Endodermal cell (in vitro differentiated cells): ENCODE results near the gene HLCS. TPM values are rescaled to one million over a fixed set of nuclear protein-coding genes. Genes with fewer than 3 reads are reported as not detected.

Experiments
- DNase-seq: peaks from one replicate; pipeline ENCODE4 v3.0.0-alpha.2; 2017
- H3K27ac ChIP-seq: 2 replicates; pipeline ENCODE4 v1.5.1; 2013; ENCODE audit warnings: mild to moderate bottlenecking, low read depth, low read length, moderate library complexity
- H3K27me3 ChIP-seq: 2 replicates; pipeline ENCODE4 v1.6.1; 2013; ENCODE audit warnings: mild to moderate bottlenecking, low read length, moderate library complexity; ENCODE audit not compliant: insufficient read depth, control insufficient read depth, poor library complexity, severe bottlenecking
- H3K36me3 ChIP-seq: 2 replicates; pipeline ENCODE4 v1.7.0; 2013; ENCODE audit warnings: mild to moderate bottlenecking, low read length, moderate library complexity; ENCODE audit not compliant: control insufficient read depth, insufficient read depth
- H3K4me1 ChIP-seq: one replicate; pipeline ENCODE4 v1.7.0; 2013; ENCODE audit warnings: low read length; ENCODE audit not compliant: control insufficient read depth, insufficient read depth
- H3K4me3 ChIP-seq: 2 replicates; pipeline ENCODE4 v1.5.1; 2013; ENCODE audit warnings: mild to moderate bottlenecking, low read length, moderate library complexity
- H3K9ac ChIP-seq: 2 replicates; pipeline ENCODE4 v1.6.1; 2013; ENCODE audit warnings: mild to moderate bottlenecking, low read length, moderate library complexity; ENCODE audit not compliant: poor library complexity, severe bottlenecking; ENCODE audit errors: extremely low read depth
- H3K9me3 ChIP-seq: 2 replicates; pipeline ENCODE4 v1.6.1; 2013; ENCODE audit warnings: mild to moderate bottlenecking, low read length, moderate library complexity; ENCODE audit not compliant: control insufficient read depth
- H3K27ac Mint-ChIP-seq: 2 replicates; pipeline ENCODE4 v1.8.0; 2020; ENCODE audit warnings: mixed read lengths
- H3K27me3 Mint-ChIP-seq: 2 replicates; pipeline ENCODE4 v1.8.0; 2021; ENCODE audit warnings: mild to moderate bottlenecking, mixed read lengths; ENCODE audit not compliant: insufficient read depth
- H3K36me3 Mint-ChIP-seq: 2 replicates; pipeline ENCODE4 v1.8.0; 2020; ENCODE audit warnings: low read depth, mixed read lengths
- H3K4me1 Mint-ChIP-seq: 2 replicates; pipeline ENCODE4 v1.8.0; 2020; ENCODE audit warnings: mixed read lengths
- H3K4me3 Mint-ChIP-seq: 2 replicates; pipeline ENCODE4 v1.8.0; 2020; ENCODE audit warnings: mild to moderate bottlenecking, moderate library complexity, mixed read lengths
- H3K9me3 Mint-ChIP-seq: 2 replicates; pipeline ENCODE4 v1.8.0; 2020; ENCODE audit warnings: mild to moderate bottlenecking, mixed read lengths
- CTCF ChIP-seq: fragments of 200-600 bp; sonication (generic); conservative IDR thresholded peaks from 2 replicates; pipeline ENCODE4 v1.5.0; 2021; ENCODE audit warnings: antibody characterized with exemption, mild to moderate bottlenecking
- WGBS, 2 experiments: methylation state at CpG; one replicate each; pipeline versions ENCODE4 v1.1.5 to v1.1.7; 2013; ENCODE audit warnings: missing lambda C conversion rate in 2 of 2, mixed read lengths in 1 of 2; ENCODE audit not compliant: insufficient coverage in 1 of 2, insufficient read length in 1 of 2; 5-methylcytosine and 5-hydroxymethylcytosine counted together
- total RNA-seq, 2 donors: library from RNA; stranded (reverse); fragmentation: NEBNext Ultra II Directional in 1 of 2; extraction: Animal tissue kit (Norgen Biotek cat#: 25700) in 1 of 2; gene quantifications; 2 replicates in 1 of 2; 3 replicates in 1 of 2; pipeline ENCODE4 v1.2.1, GENCODE V29; 2021

Gene HLCS
- total RNA-seq, 2 donors from 2014 or later, result 25.0 to 30.1 TPM

- peaks cover 14% of the 10 kb centered on the region for H3K9me3 ChIP-seq
- Mint-ChIP-seq H3K27me3 (no peaks in the 10 kb centered on the region), H3K36me3 (peaks cover 4% of the 10 kb centered on the region), H3K4me3 (no peak overlapping the region), H3K4me1 (peaks cover 1% of the 10 kb centered on the region), H3K9me3 (peaks cover 11% of the 10 kb centered on the region), H3K27ac (no peak overlapping the region)
- WGBS, 2 experiments, result 90 to 94% methylated on average over 9 to 13 of the region's 13 CpGs
- no peaks in the 10 kb centered on the region for H3K27me3 ChIP-seq
- H3K27ac ChIP-seq, result no peak overlapping the region
- H3K9ac ChIP-seq, result no peak overlapping the region
- DNase-seq, result no peak
- H3K4me1 ChIP-seq, result no peaks in the 10 kb centered on the region
- no peak for TF ChIP-seq CTCF
- H3K36me3 ChIP-seq, result no peaks in the 10 kb centered on the region
- H3K4me3 ChIP-seq, result no peak overlapping the region
These were observed 163.3 kb downstream of the HLCS start for GRCh38 chr21:36803051-36803645.

DNA sequence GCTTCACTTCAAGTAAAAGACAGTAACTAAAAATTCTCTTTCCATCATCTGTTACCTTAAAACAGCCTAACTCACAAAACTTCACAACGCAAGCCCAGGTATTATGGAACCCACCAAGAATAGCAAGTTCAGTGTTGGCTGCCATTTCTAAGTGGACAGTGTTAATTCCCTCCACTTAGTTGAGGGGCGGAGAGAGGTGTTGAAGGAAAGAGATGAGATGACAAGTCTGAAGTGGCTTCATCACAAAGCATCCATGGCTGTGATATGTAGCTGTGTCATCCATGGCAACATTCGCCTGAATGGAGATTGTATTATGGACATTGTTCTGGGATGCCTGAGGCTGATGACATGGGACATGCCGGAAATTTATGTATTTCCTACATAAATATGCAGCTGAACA lies 165.7 kb downstream of the HLCS start:
- no peaks in the 10 kb centered on the region for H3K27me3 ChIP-seq
- H3K4me3 Mint-ChIP-seq, result no peak overlapping the region
- H3K27me3 Mint-ChIP-seq, result no peaks in the 10 kb centered on the region
- H3K36me3 ChIP-seq, result no peaks in the 10 kb centered on the region
- H3K27ac ChIP-seq, result no peak overlapping the region
- DNase-seq, result no peak
- no peak overlapping the region for H3K27ac Mint-ChIP-seq
- H3K9me3 ChIP-seq, result peaks cover 32% of the 10 kb centered on the region
- H3K4me1 Mint-ChIP-seq, result peaks cover 1% of the 10 kb centered on the region
- no peaks in the 10 kb centered on the region for H3K4me1 ChIP-seq
- H3K9me3 Mint-ChIP-seq, result peaks cover 20% of the 10 kb centered on the region
- TF ChIP-seq CTCF, result no peak
- no peak overlapping the region for H3K4me3 ChIP-seq
- peaks cover 9% of the 10 kb centered on the region for H3K36me3 Mint-ChIP-seq
- H3K9ac ChIP-seq, result no peak overlapping the region
- WGBS, 2 experiments, result 90 to 91% methylated on average over 2 to 4 of the region's 4 CpGs

DNA sequence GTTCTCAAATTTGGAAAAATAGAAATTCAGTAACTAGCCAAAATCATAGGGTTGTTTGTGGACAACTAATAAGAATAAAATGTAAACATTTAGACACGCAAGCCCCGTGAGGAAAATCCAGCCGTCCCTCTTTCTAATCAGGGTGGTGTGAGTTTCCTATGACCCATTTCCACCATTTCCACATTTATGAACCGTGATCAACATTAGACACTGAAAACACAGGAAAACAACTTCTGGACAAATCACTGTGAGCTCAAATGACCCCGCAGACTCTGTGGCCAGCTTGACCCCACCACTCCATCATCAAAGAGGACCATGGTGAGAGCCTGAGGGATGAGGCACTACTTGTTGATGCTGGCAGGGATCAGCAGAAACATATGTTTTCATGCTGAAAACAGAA lies 166.6 kb downstream of the HLCS start:
- H3K27ac Mint-ChIP-seq, result no peak overlapping the region
- Histone ChIP-seq H3K9me3 (peaks cover 33% of the 10 kb centered on the region), H3K36me3 (no peaks in the 10 kb centered on the region), H3K9ac (no peak overlapping the region), H3K4me1 (no peaks in the 10 kb centered on the region), H3K27ac (no peak overlapping the region), H3K4me3 (no peak overlapping the region), H3K27me3 (no peaks in the 10 kb centered on the region)
- H3K4me3 Mint-ChIP-seq, result no peak overlapping the region
- peaks cover 20% of the 10 kb centered on the region for H3K9me3 Mint-ChIP-seq
- H3K36me3 Mint-ChIP-seq, result peaks cover 9% of the 10 kb centered on the region
- no peak for TF ChIP-seq CTCF
- DNase-seq, result no peak
- no peaks in the 10 kb centered on the region for H3K27me3 Mint-ChIP-seq
- 95 to 100% methylated on average over 1 to 5 of the region's 5 CpGs for WGBS, 2 experiments
- peaks cover 1% of the 10 kb centered on the region for H3K4me1 Mint-ChIP-seq
